HG03442 (cell line): Measurements from ENCODE around the gene CHKA.

Experiments
- ATAC-seq: cut with Tn5 transposase; IDR thresholded peaks from one replicate; pipeline ENCODE4 v1.9.1; 2021; ENCODE audit warnings: mild to moderate bottlenecking, moderate library complexity; ENCODE audit not compliant: unreplicated experiment

Gene CHKA

GRCh38 chr11:68076371-68077042, 44.7 kb downstream of the CHKA start:
- no peak for ATAC-seq

GRCh38 chr11:68074584-68075352, 46.4 kb downstream of the CHKA start:
- ATAC-seq, result no peak

- no peak for ATAC-seq
These were observed 49.7 kb downstream of the CHKA start for GRCh38 chr11:68071281-68072048.

- no peak for ATAC-seq
These were observed 53.2 kb downstream of the CHKA start for GRCh38 chr11:68067991-68068390.

GRCh38 chr11:68066742-68067141, 54.4 kb downstream of the CHKA start:
- no peak for ATAC-seq

- no peak for ATAC-seq
These were observed 55.3 kb downstream of the CHKA start for GRCh38 chr11:68065841-68066240.

- ATAC-seq, result no peak
These were observed 56.3 kb downstream of the CHKA start for GRCh38 chr11:68064926-68065325.

- no peak for ATAC-seq
These were observed 59.7 kb downstream of the CHKA start for GRCh38 chr11:68061508-68061907.

GRCh38 chr11:68057807-68058206, 63.4 kb downstream of the CHKA start:
- no peak for ATAC-seq

GRCh38 chr11:68056317-68057285, 64.6 kb downstream of the CHKA start:
- ATAC-seq, result no peak

- no peak for ATAC-seq
These were observed 67.0 kb downstream of the CHKA start for GRCh38 chr11:68053981-68054812.

- no peak for ATAC-seq
These were observed 68.1 kb downstream of the CHKA start for GRCh38 chr11:68053117-68053516.

- ATAC-seq, result no peak
These were observed 68.9 kb downstream of the CHKA start for GRCh38 chr11:68052137-68052873.

- ATAC-seq, result no peak
These were observed 69.7 kb downstream of the CHKA start for GRCh38 chr11:68051191-68052136.

- no peak for ATAC-seq
These were observed 70.8 kb downstream of the CHKA start for GRCh38 chr11:68050371-68050841.

GRCh38 chr11:68049509-68050370, 71.4 kb downstream of the CHKA start:
- no peak for ATAC-seq
